Bronchial smooth muscle cell (primary cell): ENCODE measurements around the gene TAF1B. TPM values are rescaled to one million over a fixed set of nuclear protein-coding genes. Genes with fewer than 3 reads are reported as not detected.

Experiments
- total RNA-seq: library from RNA; depleted of rRNA; stranded (reverse); fragments of >200 nt; gene quantifications from 2 replicates; pipeline ENCODE4 v1.2.1, GENCODE V29; 2014

Gene TAF1B
- total RNA-seq = 18.3 and 22.8 TPM in 2 replicates

DNA sequence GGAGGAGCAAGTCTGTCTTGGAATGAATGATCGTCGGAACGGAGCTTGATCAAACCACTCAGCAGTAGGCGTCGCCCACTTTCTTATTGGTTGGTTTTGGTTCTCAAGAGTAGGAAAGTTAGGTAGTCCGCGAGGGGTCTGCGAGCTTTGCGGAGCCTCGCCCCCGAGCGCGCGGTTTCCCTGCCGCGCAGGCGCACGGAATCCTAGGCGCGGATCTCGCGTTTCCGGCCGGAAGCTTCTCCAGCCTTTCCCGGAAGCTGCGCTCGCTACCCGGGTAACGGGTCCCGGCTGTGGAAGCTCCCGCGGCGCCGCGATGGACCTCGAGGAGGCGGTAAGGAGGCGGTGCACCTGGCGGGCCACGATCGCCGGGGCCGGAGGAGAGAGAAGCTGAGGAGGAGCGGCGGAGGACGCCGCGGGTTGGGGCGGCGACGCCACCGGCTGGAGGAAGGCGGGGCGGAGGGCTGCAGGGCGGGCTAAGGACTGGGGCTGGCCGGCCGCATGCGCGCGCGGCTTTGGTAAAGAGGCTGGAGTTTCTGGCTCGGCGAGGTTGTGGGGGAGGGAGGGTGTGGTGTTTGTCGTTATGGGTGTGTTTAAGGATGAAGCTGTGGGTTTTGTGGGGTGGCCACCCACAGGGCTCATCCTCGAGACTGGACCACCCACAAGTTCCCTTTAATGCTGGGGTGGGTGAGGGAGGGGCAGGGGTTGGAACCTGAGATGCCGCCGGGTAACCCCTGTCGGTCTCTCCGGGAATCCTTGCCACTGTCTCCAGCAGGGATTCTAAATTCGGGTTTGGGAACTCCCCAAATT, at the start of gene TAF1B:
Gene TAF1B (plus strand): TSS at position 246 of the 807 bp plus-strand sequence. CDS start 68 bp downstream, at position 314.

DNA sequence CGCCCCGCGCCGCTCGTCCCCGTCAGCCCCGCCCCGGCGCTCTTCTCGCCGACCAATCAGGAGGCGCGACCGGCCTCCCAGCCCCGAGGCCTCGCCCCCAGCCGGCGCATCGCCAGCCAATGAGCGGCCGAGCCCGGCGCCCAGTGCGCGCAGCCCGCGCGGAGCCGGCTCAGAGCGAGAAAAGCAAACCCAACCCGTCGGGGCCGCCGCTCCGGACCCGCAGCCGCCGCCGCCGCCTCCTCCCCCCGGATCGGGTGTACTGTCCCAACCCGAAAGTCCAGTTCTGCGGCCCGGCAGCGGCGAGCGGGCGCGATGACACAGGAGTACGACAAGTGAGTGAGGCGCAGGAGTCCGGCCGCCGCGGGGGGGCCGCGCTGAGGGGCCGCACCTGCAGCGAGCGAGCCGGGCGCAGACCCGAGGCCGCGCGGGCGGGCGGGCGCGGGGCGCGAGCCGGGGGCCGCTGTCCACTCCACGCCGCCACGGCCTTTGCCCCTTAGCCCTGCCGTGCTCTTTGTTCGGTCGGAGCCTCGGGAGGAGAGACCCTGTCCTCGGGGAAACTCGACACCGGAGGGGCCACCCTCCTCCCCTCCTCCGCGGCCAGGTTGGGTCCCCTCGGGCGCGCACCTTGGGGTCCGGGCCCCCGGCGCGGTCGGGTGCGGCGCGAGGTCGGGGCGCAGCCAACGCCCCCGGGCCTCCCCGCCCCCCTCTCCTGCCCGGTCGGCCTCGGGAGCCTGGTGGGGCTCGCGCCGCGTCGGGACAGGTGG, 108.4 kb downstream of the TAF1B start, which contains the start of gene GRHL1:
Gene GRHL1 (plus strand): TSS at position 172 of the 764 bp plus-strand sequence. CDS start 141 bp downstream, at position 313.

Other genes with a start within 250 kb of the TAF1B start
- 317 and 349 TPM in 2 replicates for gene YWHAQ, start 212.5 kb upstream of the TAF1B start, total RNA-seq
- 0.16 and 0.52 TPM in 2 replicates for gene GRHL1, start 108.2 kb downstream of the TAF1B start, total RNA-seq
- 2.4 and 3.6 TPM in 2 replicates for gene KLF11, start 200.1 kb downstream of the TAF1B start, total RNA-seq
- 3.2 and 5.0 TPM in 2 replicates for gene CYS1, start 236.9 kb downstream of the TAF1B start, total RNA-seq